H9 (cell line): Measurements from ENCODE around the gene SCAMP3. TPM values are rescaled to one million over a fixed set of nuclear protein-coding genes. Genes with fewer than 3 reads are reported as not detected.

Experiments used
- DNase-seq: peaks from one replicate; pipeline ENCODE4 v3.0.0-alpha.2; 2017
- H2AFZ ChIP-seq: one replicate; pipeline ENCODE4 v1.6.1; 2013; ENCODE audit warnings: mild to moderate bottlenecking, low read length, control low read depth, moderate library complexity
- H2AK5ac ChIP-seq: 2 replicates; pipeline ENCODE4 v1.6.1; 2013; ENCODE audit warnings: low read length, control low read depth, mixed read lengths; ENCODE audit not compliant: insufficient read length
- H2BK120ac ChIP-seq: one replicate; pipeline ENCODE4 v1.6.1; 2013; ENCODE audit warnings: low read depth, mild to moderate bottlenecking, low read length, control low read depth, inconsistent platforms; ENCODE audit not compliant: poor library complexity, severe bottlenecking
- H2BK12ac ChIP-seq: 2 replicates; pipeline ENCODE4 v1.6.1; 2013; ENCODE audit warnings: low read length, control low read depth, mixed read lengths, low read depth; ENCODE audit not compliant: insufficient read length
- H2BK15ac ChIP-seq: 2 replicates; pipeline ENCODE4 v1.6.1; 2013; ENCODE audit warnings: low read depth, low read length, control low read depth
- H2BK20ac ChIP-seq: one replicate; pipeline ENCODE4 v1.6.1; 2013; ENCODE audit warnings: low read depth, mild to moderate bottlenecking, low read length, control low read depth, inconsistent platforms; ENCODE audit not compliant: poor library complexity, severe bottlenecking
- H2BK5ac ChIP-seq: 2 replicates; pipeline ENCODE4 v1.6.1; 2013; ENCODE audit warnings: low read length, control low read depth, mixed read lengths; ENCODE audit not compliant: insufficient read length
- H3K14ac ChIP-seq: 2 replicates; pipeline ENCODE4 v1.6.1; 2013; ENCODE audit warnings: low read length, control low read depth; ENCODE audit not compliant: insufficient read depth
- H3K18ac ChIP-seq: 2 replicates; pipeline ENCODE4 v1.6.1; 2013; ENCODE audit warnings: low read depth, mild to moderate bottlenecking, mixed read lengths, low read length, control low read depth; ENCODE audit not compliant: insufficient read length
- H3K23ac ChIP-seq: 2 replicates; pipeline ENCODE4 v1.6.1; 2013; ENCODE audit warnings: low read length, control low read depth, mixed read lengths, low read depth; ENCODE audit not compliant: insufficient read length
- H3K23me2 ChIP-seq: 2 replicates; pipeline ENCODE4 v1.6.1; 2013; ENCODE audit warnings: low read depth, mild to moderate bottlenecking, mixed read lengths, low read length, control low read depth; ENCODE audit not compliant: insufficient read length, poor library complexity, severe bottlenecking
- H3K27ac ChIP-seq: 2 replicates; pipeline ENCODE4 v1.5.1; 2013; ENCODE audit warnings: low read length, control low read depth, mixed read lengths, low read depth; ENCODE audit not compliant: insufficient read length
- H3K27me3 ChIP-seq: 2 replicates; pipeline ENCODE4 v1.6.1; 2013; ENCODE audit warnings: low read length, control low read depth, inconsistent platforms; ENCODE audit not compliant: insufficient read depth
- H3K4ac ChIP-seq: 2 replicates; pipeline ENCODE4 v1.6.1; 2013; ENCODE audit warnings: low read depth, mild to moderate bottlenecking, control low read depth, inconsistent platforms, low read length, moderate library complexity
- H3K4me1 ChIP-seq: 2 replicates; pipeline ENCODE4 v1.6.1; 2013; ENCODE audit warnings: low read length, control low read depth, inconsistent platforms; ENCODE audit not compliant: insufficient read depth
- H3K4me2 ChIP-seq: 2 replicates; pipeline ENCODE4 v1.6.1; 2013; ENCODE audit warnings: low read length, control low read depth, mixed read lengths; ENCODE audit not compliant: insufficient read length, insufficient read depth
- H3K56ac ChIP-seq: 2 replicates; pipeline ENCODE4 v1.6.1; 2013; ENCODE audit warnings: low read depth, mild to moderate bottlenecking, mixed read lengths, low read length, control low read depth; ENCODE audit not compliant: insufficient read length
- H3K79me1 ChIP-seq: 2 replicates; pipeline ENCODE4 v1.6.1; 2013; ENCODE audit warnings: low read depth, mild to moderate bottlenecking, moderate library complexity, low read length, control low read depth, inconsistent platforms; ENCODE audit not compliant: insufficient read depth, poor library complexity, severe bottlenecking
- H3K79me2 ChIP-seq: 2 replicates; pipeline ENCODE4 v1.6.1; 2013; ENCODE audit warnings: low read length, control low read depth, inconsistent platforms; ENCODE audit not compliant: insufficient read depth
- H3K9ac ChIP-seq: 2 replicates; pipeline ENCODE4 v1.6.1; 2013; ENCODE audit warnings: low read length, control low read depth, mixed read lengths; ENCODE audit not compliant: insufficient read length; ENCODE audit errors: extremely low read depth
- H3K9me3 ChIP-seq: one replicate; pipeline ENCODE4 v1.6.1; 2013; ENCODE audit warnings: low read depth, low read length, inconsistent platforms; ENCODE audit not compliant: control insufficient read depth
- H3T11ph ChIP-seq: one replicate; pipeline ENCODE4 v1.6.1; 2013; ENCODE audit warnings: mild to moderate bottlenecking, low read length, control low read depth, inconsistent platforms
- H4K20me1 ChIP-seq: one replicate; pipeline ENCODE4 v1.6.1; 2013; ENCODE audit not compliant: control insufficient read depth, insufficient read length, insufficient read depth
- H4K5ac ChIP-seq: 2 replicates; pipeline ENCODE4 v1.6.1; 2013; ENCODE audit warnings: low read depth, mild to moderate bottlenecking, mixed read lengths, low read length, control low read depth; ENCODE audit not compliant: insufficient read length
- H4K8ac ChIP-seq: replicated peaks from 2 replicates; pipeline ENCODE4 v1.6.1; 2013; ENCODE audit warnings: low read length, control low read depth, mixed read lengths, low read depth; ENCODE audit not compliant: insufficient read length
- H4K91ac ChIP-seq: 2 replicates; pipeline ENCODE4 v1.6.1; 2013; ENCODE audit warnings: low read depth, mild to moderate bottlenecking, moderate library complexity, mixed read lengths, low read length, control low read depth; ENCODE audit not compliant: insufficient read length
- H3K27ac Mint-ChIP-seq, 3 experiments: 2 replicates in 2 of 3; 3 replicates in 1 of 3; pipeline ENCODE4 v1.8.0; 2020 to 2021; ENCODE audit warnings: mixed read lengths in 3 of 3, mild to moderate bottlenecking in 1 of 3, moderate library complexity in 1 of 3
- H3K27me3 Mint-ChIP-seq: 2 replicates; pipeline ENCODE4 v1.8.0; 2021; ENCODE audit warnings: low read depth, mild to moderate bottlenecking, moderate library complexity, mixed read lengths
- H3K36me3 Mint-ChIP-seq, 3 experiments: 2 replicates in 2 of 3; 3 replicates in 1 of 3; pipeline ENCODE4 v1.8.0; 2020 to 2021; ENCODE audit warnings: low read depth in 3 of 3, mixed read lengths in 3 of 3; ENCODE audit not compliant: insufficient read depth in 1 of 3
- H3K4me1 Mint-ChIP-seq, 2 experiments: 2 replicates each; pipeline ENCODE4 v1.8.0; 2020; ENCODE audit warnings: mixed read lengths in 2 of 2
- H3K4me3 Mint-ChIP-seq, 2 experiments: 2 replicates in 1 of 2; 3 replicates in 1 of 2; pipeline ENCODE4 v1.8.0; 2020 to 2021; ENCODE audit warnings: mild to moderate bottlenecking in 2 of 2, mixed read lengths in 2 of 2, moderate library complexity in 1 of 2
- H3K9me3 Mint-ChIP-seq, 2 experiments: 2 replicates in 1 of 2; 3 replicates in 1 of 2; pipeline ENCODE4 v1.8.0; 2020; ENCODE audit warnings: mild to moderate bottlenecking in 2 of 2, mixed read lengths in 2 of 2, moderate library complexity in 1 of 2
- WGBS: extraction: QIAGEN DNeasy Blood & Tissue Kit; methylation state at CpG from one replicate; pipeline ENCODE4 v1.1.7; 2013; ENCODE audit warnings: missing lambda C conversion rate, low lambda C conversion rate, mixed read lengths; ENCODE audit not compliant: insufficient read length; ENCODE audit errors: extremely low coverage; 5-methylcytosine and 5-hydroxymethylcytosine counted together
- total RNA-seq: library from RNA; stranded (reverse); gene quantifications from 2 replicates; pipeline ENCODE4 v1.2.1, GENCODE V29; 2021
- TF ChIP-seq, protein P1 (sequence below): fragments of 200-600 bp; sonication (generic); conservative IDR thresholded peaks from 3 replicates; pipeline ENCODE4 v1.8.0; 2021; ENCODE audit warnings: antibody characterized with exemption, mild to moderate bottlenecking

The SCAMP3 gene
- total RNA-seq, 1 experiment from 2014 or later: 52.5 TPM

DNA sequence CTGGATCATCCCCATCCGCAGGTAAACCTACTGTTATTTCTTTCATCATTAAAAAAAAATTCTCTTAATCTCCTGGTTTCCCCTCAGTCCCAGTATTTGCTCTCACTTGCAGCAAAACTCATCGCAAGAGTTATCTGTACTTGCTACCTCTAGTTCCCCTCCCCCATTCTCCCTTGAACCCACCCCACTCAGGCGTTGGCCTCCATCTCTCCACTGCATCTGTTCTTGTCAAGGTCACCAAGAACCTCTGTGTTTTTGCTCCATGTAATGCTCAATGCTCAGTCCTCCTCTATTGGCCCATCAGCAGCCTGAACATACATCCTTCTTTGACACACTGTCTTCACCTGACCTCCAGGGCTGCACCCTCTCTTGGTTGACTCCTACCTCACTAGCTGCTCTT, 34.5 kb upstream of the SCAMP3 start:
- Histone ChIP-seq H4K91ac (no peak overlapping the region), H3K56ac (no peak overlapping the region), H2BK120ac (no peak overlapping the region), H3K23ac (no peak overlapping the region), H3K27ac (no peak overlapping the region), H3K18ac (no peak overlapping the region), H2AK5ac (no peak overlapping the region), H3K9me3 (no peaks in the 10 kb centered on the region), H3K9ac (no peak overlapping the region), H2BK5ac (no peak overlapping the region), H4K5ac (no peak overlapping the region), H3K27me3 (no peaks in the 10 kb centered on the region; the same call in 1 of the 2 replicates), H4K8ac (no peak overlapping the region), H3T11ph (no peak overlapping the region), H3K4ac (no peak overlapping the region), H2AFZ (no peak overlapping the region), H2BK20ac (no peak overlapping the region), H4K20me1 (no peaks in the 10 kb centered on the region), H2BK15ac (no peak overlapping the region), H3K14ac (no peak overlapping the region), H3K79me2 (no peaks in the 10 kb centered on the region), H3K4me2 (no peak overlapping the region), H3K23me2 (peaks cover 12% of the 10 kb centered on the region), H3K4me1 (no peaks in the 10 kb centered on the region; the same call in 1 of the 2 replicates), H2BK12ac (no peak overlapping the region), H3K79me1 (no peaks in the 10 kb centered on the region)
- Mint-ChIP-seq H3K9me3 (no peaks in the 10 kb centered on the region; a peak in 1 of 5 replicates), H3K27me3 (peaks cover 18% of the 10 kb centered on the region), H3K4me3 (no peak overlapping the region), H3K4me1 (peaks cover 14 to 29% of the 10 kb centered on the region in 2 experiments), H3K27ac (peak overlapping the region in 1 of 3 experiments; percentile 7; a peak in 1 of 7 replicates), H3K36me3 (no peaks in the 10 kb centered on the region)
- no peak for DNase-seq
- TF ChIP-seq, protein P1, sequence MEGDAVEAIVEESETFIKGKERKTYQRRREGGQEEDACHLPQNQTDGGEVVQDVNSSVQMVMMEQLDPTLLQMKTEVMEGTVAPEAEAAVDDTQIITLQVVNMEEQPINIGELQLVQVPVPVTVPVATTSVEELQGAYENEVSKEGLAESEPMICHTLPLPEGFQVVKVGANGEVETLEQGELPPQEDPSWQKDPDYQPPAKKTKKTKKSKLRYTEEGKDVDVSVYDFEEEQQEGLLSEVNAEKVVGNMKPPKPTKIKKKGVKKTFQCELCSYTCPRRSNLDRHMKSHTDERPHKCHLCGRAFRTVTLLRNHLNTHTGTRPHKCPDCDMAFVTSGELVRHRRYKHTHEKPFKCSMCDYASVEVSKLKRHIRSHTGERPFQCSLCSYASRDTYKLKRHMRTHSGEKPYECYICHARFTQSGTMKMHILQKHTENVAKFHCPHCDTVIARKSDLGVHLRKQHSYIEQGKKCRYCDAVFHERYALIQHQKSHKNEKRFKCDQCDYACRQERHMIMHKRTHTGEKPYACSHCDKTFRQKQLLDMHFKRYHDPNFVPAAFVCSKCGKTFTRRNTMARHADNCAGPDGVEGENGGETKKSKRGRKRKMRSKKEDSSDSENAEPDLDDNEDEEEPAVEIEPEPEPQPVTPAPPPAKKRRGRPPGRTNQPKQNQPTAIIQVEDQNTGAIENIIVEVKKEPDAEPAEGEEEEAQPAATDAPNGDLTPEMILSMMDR: no peak
- no CpG with 5 or more reads among the region's 3 CpGs for WGBS
